HG02588 (cell line): ENCODE measurements around the gene RAB1A.
A peak's percentile ranks its signal among the peaks of the same experiment; 100 is the strongest.

ENCODE experiments used
- ATAC-seq: cut with Tn5 transposase; IDR thresholded peaks from one replicate; pipeline ENCODE4 v1.9.1; 2021; ENCODE audit warnings: mild to moderate bottlenecking, moderate library complexity; ENCODE audit not compliant: unreplicated experiment

RAB1A gene

GRCh38 chr2:65040400-65041261, 89.3 kb downstream of the RAB1A start:
- ATAC-seq: peak; percentile 77

GRCh38 chr2:65039640-65040039, 90.3 kb downstream of the RAB1A start:
- no peak for ATAC-seq

- ATAC-seq: no peak
Observed at GRCh38 chr2:65037178-65037577, 92.7 kb downstream of the RAB1A start.
